Measurements from ENCODE around the gene FXYD5. TPM values are rescaled to one million over a fixed set of nuclear protein-coding genes. Genes with fewer than 3 reads are reported as not detected.

Gene FXYD5
- total RNA-seq, 1 donor from 2014 or later: 73.4 TPM

- DNase-seq (ENCODE audit: low spot score): no peak
Measured at GRCh38 chr19:35212241-35212640, 57.7 kb downstream of the FXYD5 start.

DNA sequence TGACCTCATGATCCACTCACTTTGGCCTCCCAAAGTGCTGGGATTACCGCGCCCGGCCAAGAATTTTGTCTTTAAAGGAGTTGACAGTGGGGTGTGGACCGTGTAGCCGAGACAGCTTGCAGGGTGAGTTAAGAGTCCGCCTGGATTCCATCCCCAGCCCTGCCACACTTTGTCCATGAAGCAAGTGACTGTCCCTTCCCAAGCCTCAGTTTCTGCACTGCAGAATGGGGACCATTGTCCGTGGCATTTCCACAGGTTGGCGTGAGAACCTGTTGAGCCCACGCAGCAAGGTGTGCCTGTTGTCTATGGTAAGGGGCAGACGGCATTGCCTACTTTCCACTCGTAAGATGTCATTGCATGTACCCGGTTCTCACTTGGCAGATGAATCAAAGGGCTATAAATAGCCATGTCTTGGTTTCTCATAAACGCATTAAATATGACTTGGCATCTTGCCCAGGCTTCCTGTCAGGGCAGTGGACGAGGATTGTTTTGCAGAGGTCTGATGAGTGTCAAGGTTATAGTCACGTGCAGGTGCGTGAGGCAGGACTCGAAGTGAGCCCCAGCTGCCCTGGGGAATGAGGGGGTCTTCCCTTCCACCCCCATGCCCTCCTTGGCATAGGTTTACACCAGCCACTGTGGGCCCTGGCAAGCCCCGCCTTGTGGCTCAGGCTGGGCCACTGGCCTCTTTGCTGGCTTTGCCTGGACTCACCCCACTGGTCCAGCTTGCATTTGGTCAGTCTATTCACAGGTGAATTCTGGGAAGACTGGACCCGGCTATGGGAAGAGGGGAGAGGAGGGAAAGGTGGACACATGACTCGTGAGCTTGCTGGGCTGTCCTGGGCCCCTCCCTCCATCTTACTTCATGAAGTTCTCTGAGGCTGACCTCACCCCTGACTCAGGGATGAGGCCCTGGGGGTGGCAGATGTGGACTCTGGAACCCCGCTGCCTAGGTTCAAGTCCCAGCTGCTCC lies 59.4 kb downstream of the FXYD5 start:
- no peak for DNase-seq (ENCODE audit: low spot score)

GRCh38 chr19:35214766-35215422 lies 60.4 kb downstream of the FXYD5 start:
- no peak for DNase-seq (ENCODE audit: low spot score)

- no peak for DNase-seq (ENCODE audit: low spot score)
Measured at GRCh38 chr19:35216016-35216832, 61.7 kb downstream of the FXYD5 start.

GRCh38 chr19:35216833-35217648 lies 62.5 kb downstream of the FXYD5 start:
- no peak for DNase-seq (ENCODE audit: low spot score)

DNA sequence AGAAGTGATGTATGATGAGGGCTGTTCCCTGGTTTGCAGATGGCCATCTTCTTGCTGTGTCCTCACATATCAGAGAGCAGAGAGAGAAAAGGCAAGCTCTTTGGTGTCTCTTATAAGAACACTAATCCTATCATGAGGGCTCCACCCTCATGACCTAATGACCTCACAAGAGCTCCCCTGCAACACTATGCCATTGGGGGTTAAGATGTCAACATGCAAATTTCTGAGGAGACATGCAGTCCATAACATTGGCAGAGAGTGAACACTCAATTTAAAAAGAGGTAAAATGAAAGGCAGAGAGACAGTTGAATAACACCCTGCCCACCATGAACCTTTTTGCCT lies 63.1 kb downstream of the FXYD5 start:
- no peak for DNase-seq (ENCODE audit: low spot score)

DNA sequence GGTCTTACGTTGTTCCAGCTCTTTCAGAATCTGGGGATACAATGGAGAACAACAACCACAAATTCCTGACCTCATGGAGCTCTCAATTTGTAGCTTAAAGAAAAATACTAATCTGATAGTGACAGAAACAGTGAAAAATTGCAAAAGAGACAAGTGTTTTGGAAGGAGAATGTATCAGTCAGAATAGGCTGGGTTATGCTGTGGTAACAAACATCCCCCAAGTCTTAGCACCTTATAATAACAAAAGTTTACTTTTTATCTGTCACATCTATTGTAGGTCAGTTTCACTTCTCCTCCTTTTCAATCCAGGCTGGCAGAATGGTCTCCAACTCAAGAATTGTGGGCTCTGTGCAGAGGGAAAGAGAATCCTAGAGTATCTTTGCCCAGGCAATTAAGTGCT lies 64.5 kb downstream of the FXYD5 start:
- DNase-seq (ENCODE audit: low spot score): no peak

Other genes starting within 250 kb of the FXYD5 start
- 2.2 TPM for gene ZNF30, start 227.8 kb upstream of the FXYD5 start, total RNA-seq
- 7.5 TPM for gene ZNF792, start 190.5 kb upstream of the FXYD5 start, total RNA-seq
- 76.8 TPM for gene GRAMD1A, start 154.4 kb upstream of the FXYD5 start, total RNA-seq
- 17.3 TPM for gene SCN1B, start 124.3 kb upstream of the FXYD5 start, total RNA-seq
- 1.4 TPM for gene HPN, start 113.0 kb upstream of the FXYD5 start, total RNA-seq
- gene FXYD3, start 38.9 kb upstream of the FXYD5 start, total RNA-seq: 1.3 TPM
- 7.7 TPM for gene LGI4, start 19.7 kb upstream of the FXYD5 start, total RNA-seq
- 47.3 TPM for gene FXYD1, start 15.9 kb upstream of the FXYD5 start, total RNA-seq
- gene FXYD7, start 11.5 kb upstream of the FXYD5 start, total RNA-seq: 0.48 TPM
- not detected for gene FAM187B, start 74.0 kb downstream of the FXYD5 start, total RNA-seq
- gene LSR, start 94.3 kb downstream of the FXYD5 start, total RNA-seq: 8.1 TPM
- 110 TPM for gene USF2, start 114.2 kb downstream of the FXYD5 start, total RNA-seq
- gene HAMP, start 127.8 kb downstream of the FXYD5 start, total RNA-seq: not detected
- gene MAG, start 137.4 kb downstream of the FXYD5 start, total RNA-seq: not detected
- 1.3 TPM for gene CD22, start 174.5 kb downstream of the FXYD5 start, total RNA-seq
- not detected for gene FFAR1, start 193.2 kb downstream of the FXYD5 start, total RNA-seq
- gene FFAR3, start 203.7 kb downstream of the FXYD5 start, total RNA-seq: 1.4 TPM
- gene GPR42, start 216.3 kb downstream of the FXYD5 start, total RNA-seq: 0.87 TPM